ENCODE data around the gene FGF11.

DNA sequence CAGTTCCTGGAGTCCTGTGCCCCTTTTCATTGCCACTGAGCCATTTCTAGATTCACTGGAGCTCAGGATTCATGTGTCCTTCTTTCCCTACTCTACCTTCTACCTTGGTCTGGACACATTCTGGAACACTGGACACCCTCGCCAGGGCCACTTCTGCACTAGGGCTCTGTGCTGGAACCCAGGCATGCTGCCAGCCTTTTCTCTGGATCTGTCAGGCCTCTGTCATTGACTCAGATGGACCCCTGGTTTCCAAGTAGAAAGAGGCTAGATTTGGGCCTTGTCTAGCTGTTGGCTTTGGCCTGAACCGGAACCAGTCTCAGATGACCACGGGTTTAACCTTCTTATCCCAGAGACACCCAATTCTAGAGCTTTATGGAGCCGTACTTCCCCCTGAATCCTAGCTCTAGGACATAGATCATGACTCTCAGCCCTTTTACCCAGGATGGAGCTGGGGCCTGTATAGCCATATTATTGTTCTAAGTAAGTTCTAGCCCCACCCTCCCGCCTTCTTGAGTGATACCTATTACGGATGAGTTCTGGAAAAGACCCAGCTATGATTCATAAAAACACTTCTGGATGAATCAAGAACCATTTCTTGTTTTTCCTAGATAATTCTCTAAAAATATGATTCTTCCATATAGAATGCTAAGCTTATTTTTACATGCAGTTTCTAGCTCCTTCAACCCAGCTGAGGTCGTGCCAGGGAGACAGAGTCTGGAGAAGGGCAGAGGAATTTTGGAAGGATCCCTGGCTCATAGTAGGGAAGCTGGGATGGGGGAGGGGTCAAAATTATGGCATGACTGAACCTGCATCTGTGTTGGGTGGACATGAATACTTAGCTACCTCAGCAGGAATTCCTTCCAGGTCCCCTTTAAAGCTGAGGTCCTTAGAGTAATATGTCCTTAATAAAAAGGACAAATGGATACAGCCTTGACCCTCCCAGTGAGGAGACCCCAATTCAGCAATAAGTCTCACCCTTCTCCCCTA is 4.5 kb downstream of the FGF11 start:
- TF ChIP-seq CTCF (IDR thresholded peaks at IDR 0.05) (no peak), POLR2A (IDR thresholded peaks at IDR 0.05) (no peak)

All from adrenal gland (tissue), 5 donors.